IMR-90 (cell line): Measurements from ENCODE around the gene GIPR. TPM values are rescaled to one million over a fixed set of nuclear protein-coding genes. Genes with fewer than 3 reads are reported as not detected.
A peak's percentile ranks its signal among the peaks of the same experiment; 100 is the strongest.
"Not testable (repeated sequence)": the region's sequence is repeated elsewhere in the genome, so short reads cannot be mapped to it uniquely, and the experiment has no call there.

ENCODE experiments used
- ATAC-seq: fragments of 200-7000 bp; cut with Tn5 transposase; 2 replicates; pipeline ENCODE4 v1.9.1; 2020; ENCODE audit warnings: low read depth, mild to moderate bottlenecking, moderate library complexity
- BruUV-seq: library from RNA; stranded (reverse); fragments of 400-500 nt; replicated peaks from 2 replicates; lab custom pipeline; 2021; lab: Mats Ljungman, UMichigan
- CTCF ChIA-PET: fragments of 300-600 bp; formaldehyde crosslinking; extraction: SDS; loops from one replicate; lab custom pipeline; 2021; ENCODE audit warnings: antibody characterized with exemption; lab: Yijun Ruan, JAX
- POLR2A ChIA-PET: fragments of 300-600 bp; sonication (Branson Sonifier 250); formaldehyde crosslinking; loops from one replicate; lab custom pipeline; 2022; ENCODE audit warnings: antibody characterized with exemption; ENCODE audit not compliant: unreplicated experiment; lab: Charles Lee
- DNase-seq: peaks from one replicate; pipeline ENCODE4 v3.0.0; 2013
- H2AFZ ChIP-seq: replicated peaks from 2 replicates; pipeline ENCODE3; 2013; ENCODE audit warnings: low read length, mild to moderate bottlenecking; ENCODE audit not compliant: poor library complexity
- H2AK5ac ChIP-seq: 2 replicates; pipeline ENCODE4 v1.6.1; 2013; ENCODE audit warnings: low read depth, low read length, inconsistent platforms
- H2AK9ac ChIP-seq: replicated peaks from 2 replicates; pipeline ENCODE3; 2013; ENCODE audit warnings: mild to moderate bottlenecking, low read depth, low read length, moderate library complexity; ENCODE audit not compliant: poor library complexity
- H2BK120ac ChIP-seq: 2 replicates; pipeline ENCODE4 v1.6.1; 2013; ENCODE audit warnings: low read depth, low read length, inconsistent platforms
- H2BK15ac ChIP-seq: 3 replicates; pipeline ENCODE4 v1.6.1; 2013; ENCODE audit warnings: low read depth, low read length, inconsistent platforms
- H2BK20ac ChIP-seq: 2 replicates; pipeline ENCODE4 v1.6.1; 2013; ENCODE audit warnings: low read depth, mild to moderate bottlenecking, inconsistent platforms, low read length, moderate library complexity
- H2BK5ac ChIP-seq: 2 replicates; pipeline ENCODE4 v1.6.1; 2013; ENCODE audit warnings: mild to moderate bottlenecking, low read depth, low read length, inconsistent platforms; ENCODE audit not compliant: poor library complexity, severe bottlenecking
- H3K14ac ChIP-seq: replicated peaks from 2 replicates; pipeline ENCODE4 v1.6.1; 2013; ENCODE audit warnings: low read depth, low read length, inconsistent platforms
- H3K18ac ChIP-seq: 2 replicates; pipeline ENCODE4 v1.6.1; 2013; ENCODE audit warnings: low read depth, low read length, control low read depth
- H3K23ac ChIP-seq: 2 replicates; pipeline ENCODE4 v1.6.1; 2013; ENCODE audit warnings: low read depth, low read length, inconsistent platforms
- H3K27ac ChIP-seq: 2 replicates; pipeline ENCODE4 v1.5.1; 2013; ENCODE audit warnings: mild to moderate bottlenecking, control low read depth, low read length; ENCODE audit not compliant: insufficient read depth
- H3K27me3 ChIP-seq: 2 replicates; pipeline ENCODE4 v1.6.1; 2013; ENCODE audit warnings: low read length; ENCODE audit not compliant: control insufficient read depth, insufficient read depth
- H3K36me3 ChIP-seq: 2 replicates; pipeline ENCODE4 v1.6.1; 2013; ENCODE audit warnings: low read length, mixed read lengths; ENCODE audit not compliant: control insufficient read depth, insufficient read depth
- H3K4ac ChIP-seq: 2 replicates; pipeline ENCODE4 v1.6.1; 2013; ENCODE audit warnings: low read depth, low read length, inconsistent platforms
- H3K4me1 ChIP-seq: 2 replicates; pipeline ENCODE4 v1.6.1; 2013; ENCODE audit warnings: low read length, mixed read lengths; ENCODE audit not compliant: control insufficient read depth, insufficient read depth
- H3K4me2 ChIP-seq: 2 replicates; pipeline ENCODE4 v1.6.1; 2013; ENCODE audit warnings: low read depth, mild to moderate bottlenecking, control low read depth, low read length, moderate library complexity
- H3K4me3 ChIP-seq: 2 replicates; pipeline ENCODE4 v1.5.1; 2013; ENCODE audit warnings: low read depth, mild to moderate bottlenecking, control low read depth, low read length, moderate library complexity; ENCODE audit not compliant: insufficient read depth
- H3K56ac ChIP-seq: 2 replicates; pipeline ENCODE4 v1.6.1; 2013; ENCODE audit warnings: low read length, inconsistent platforms; ENCODE audit not compliant: insufficient read depth; ENCODE audit errors: extremely low read depth
- H3K79me1 ChIP-seq, 2 experiments: 2 replicates each; pipeline ENCODE4 v1.6.1; 2013; ENCODE audit warnings: low read length in 2 of 2, inconsistent platforms in 1 of 2, low read depth in 1 of 2
- H3K9ac ChIP-seq: 2 replicates; pipeline ENCODE4 v1.6.1; 2013; ENCODE audit warnings: low read depth, low read length, control low read depth
- H3K9me1 ChIP-seq: 2 replicates; pipeline ENCODE4 v1.6.1; 2013; ENCODE audit warnings: low read length, inconsistent platforms; ENCODE audit not compliant: insufficient read depth
- H3K9me3 ChIP-seq: 2 replicates; pipeline ENCODE4 v1.6.1; 2013; ENCODE audit warnings: low read length; ENCODE audit not compliant: control insufficient read depth, insufficient read depth
- H4K20me1 ChIP-seq: 2 replicates; pipeline ENCODE4 v1.6.1; 2013; ENCODE audit warnings: low read length, inconsistent platforms; ENCODE audit not compliant: insufficient read depth
- H4K5ac ChIP-seq: 2 replicates; pipeline ENCODE4 v1.6.1; 2013; ENCODE audit warnings: mild to moderate bottlenecking, low read depth, low read length, control low read depth
- H4K8ac ChIP-seq, 2 experiments: 2 replicates each; pipeline ENCODE4 v1.6.1; 2013; ENCODE audit warnings: low read depth in 2 of 2, low read length in 2 of 2, control low read depth in 1 of 2, inconsistent platforms in 1 of 2
- H4K91ac ChIP-seq: 2 replicates; pipeline ENCODE4 v1.6.1; 2013; ENCODE audit warnings: low read depth, low read length, inconsistent platforms; ENCODE audit not compliant: insufficient read depth
- CHD1 ChIP-seq: IDR thresholded peaks from 2 replicates; pipeline ENCODE4 v1.6.1; 2012; ENCODE audit warnings: low read depth, low read length, improper control_type of control experiment
- FOS ChIP-seq: fragments of 150-350 bp; IDR thresholded peaks from 2 replicates; pipeline ENCODE4 v1.6.1; 2016; ENCODE audit warnings: low read depth, low read length
- MAFK ChIP-seq: IDR thresholded peaks from 2 replicates; pipeline ENCODE4 v1.6.1; 2012; ENCODE audit warnings: low read depth, low read length, improper control_type of control experiment
- SMC3 ChIP-seq: fragments of 150-350 bp; IDR thresholded peaks from 2 replicates; pipeline ENCODE4 v1.6.1; 2016; ENCODE audit warnings: low read depth, mild to moderate bottlenecking, antibody characterized with exemption, low read length, moderate library complexity
- USF2 ChIP-seq: fragments of 150-350 bp; IDR thresholded peaks from 2 replicates; pipeline ENCODE4 v1.6.1; 2017; ENCODE audit warnings: mild to moderate bottlenecking, antibody characterized with exemption, low read length, low read depth
- whole genome bisulfite sequencing, 2 experiments: methylation state at CpG; one replicate each; pipeline versions ENCODE4 v1.1.5 to v1.1.7; 2013; ENCODE audit warnings: missing lambda C conversion rate in 2 of 2; ENCODE audit not compliant: insufficient read length in 1 of 2; ENCODE audit errors: extremely low coverage in 2 of 2; 5-methylcytosine and 5-hydroxymethylcytosine counted together
- dilution Hi-C: fragments of 300-500 bp; cut with HindIII; formaldehyde crosslinking; loops from one replicate; pipeline ENCODE4 v1.14.3; 2018; ENCODE audit warnings: low sequenced_read_pairs; ENCODE audit not compliant: unreplicated experiment
- in situ Hi-C: fragments of 300-500 bp; cut with MboI; formaldehyde crosslinking; loops from 3 replicates; pipeline ENCODE4 v1.14.3; 2019; ENCODE audit warnings: low sequenced_read_pairs, inconsistent platforms, mixed read lengths
- intact Hi-C: fragments of 100-400 bp; cut with micrococcal nuclease; formaldehyde crosslinking; loops from 2 replicates; pipeline ENCODE4 v1.10.0; 2022
- polyA plus RNA-seq, 3 experiments: library from polyadenylated mRNA; depleted of rRNA; stranded (reverse); fragments of >200 nt; gene quantifications; 2 replicates each; pipeline ENCODE4 v1.2.3, GENCODE V29; 2012; ENCODE audit warnings: low replicate concordance in 1 of 3
- total RNA-seq: library from RNA; depleted of rRNA; stranded (reverse); fragments of >200 nt; gene quantifications from 2 replicates; pipeline ENCODE4 v1.2.3, GENCODE V29; 2012

The GIPR gene
- total and polyA plus RNA-seq, 2 of the 4 experiments (the other 2 are of a cell fraction), result 0.18 to 1.2 TPM

DNA sequence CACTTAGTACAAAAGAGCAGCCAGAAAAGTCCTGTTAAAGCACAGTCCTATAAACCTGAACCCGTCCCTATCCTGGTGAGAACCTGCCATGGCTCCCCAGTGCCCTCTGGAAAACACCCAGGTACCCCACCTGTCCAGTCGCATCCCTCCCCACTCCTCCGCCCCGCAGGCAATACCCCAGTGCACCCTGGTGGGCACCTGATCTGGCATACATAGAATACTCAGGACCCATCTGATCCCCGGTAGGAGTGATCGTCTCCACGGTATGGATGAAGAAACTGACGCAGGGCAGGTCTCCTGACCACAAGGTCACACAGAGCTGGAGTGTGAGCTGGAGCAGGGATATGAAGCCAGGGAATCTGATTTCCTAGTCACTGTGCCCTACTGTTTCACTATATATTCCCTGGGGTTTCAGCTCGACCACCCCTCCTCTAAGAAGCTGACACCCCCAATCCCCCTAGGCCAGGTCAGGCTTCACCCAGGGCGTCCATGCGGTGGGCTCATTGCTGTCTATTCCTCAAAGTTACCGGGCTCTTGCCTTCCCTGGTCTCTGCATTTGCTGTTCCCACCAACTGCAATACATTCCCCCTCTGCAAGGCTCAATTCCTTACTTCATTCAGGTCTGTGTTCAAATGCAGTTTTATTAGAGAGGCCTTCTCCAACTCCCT, 50.1 kb downstream of the GIPR start:
- 0 out of 2 replicates have a peak, but pooled peaks cover under 1% of the 10 kb centered on the region for H4K20me1 ChIP-seq
- no peak for ATAC-seq
- H3K79me1 ChIP-seq, result peaks cover 23 to 83% of the 10 kb centered on the region in 2 experiments
- peak overlapping the region; percentile 95 for H2AFZ ChIP-seq
- H3K18ac ChIP-seq, result peak overlapping the region; percentile 49
- peak overlapping the region; percentile 93 for H3K27ac ChIP-seq
- H4K8ac ChIP-seq, result peak overlapping the region; percentile 5 to 88
- in situ Hi-C loops (no loop called here), dilution Hi-C loops (no loop called here), intact Hi-C loops (loop anchor here (1.0 kb wide), 1 partner anchor 52 kb away; no protein-coding TSS in a partner anchor)
- peak overlapping the region; percentile 92 for H4K91ac ChIP-seq
- peak overlapping the region; percentile 73; the same call in 1 of the 2 replicates for H3K23ac ChIP-seq
- peaks cover 7% of the 10 kb centered on the region for H3K36me3 ChIP-seq
- no TSS peak for BruUV-seq
- no peaks in the 10 kb centered on the region for H3K27me3 ChIP-seq
- peaks cover 9% of the 10 kb centered on the region for H3K4me1 ChIP-seq
- peak overlapping the region; percentile 82 for H3K4me2 ChIP-seq
- peak overlapping the region; percentile 71 for H3K9ac ChIP-seq
- H4K5ac ChIP-seq, result peak overlapping the region; percentile 84
- H3K9me3 ChIP-seq, result no peaks in the 10 kb centered on the region
- 0 out of 2 replicates have a peak, but pooled peaks cover 3% of the 10 kb centered on the region for H3K9me1 ChIP-seq
- 63% methylated on average over 4 of the region's 12 CpGs; no CpG with 5 or more reads in 1 of the 2 experiments for WGBS, 2 experiments
- peak overlapping the region; percentile 93 for H3K4ac ChIP-seq
- H2BK120ac ChIP-seq, result peak overlapping the region; percentile 84
- peak overlapping the region; percentile 98 for H2AK9ac ChIP-seq
- peak overlapping the region; percentile 93 for H2AK5ac ChIP-seq
- H3K14ac ChIP-seq, result peak overlapping the region; percentile 95
- DNase-seq, result no peak
- peak overlapping the region; percentile 21 for H2BK20ac ChIP-seq
- peak overlapping the region; percentile 13; the same call in 1 of the 3 replicates for H2BK15ac ChIP-seq
- POLR2A ChIA-PET, result interaction anchor here (0.7 kb wide), 1 partner anchor 51 kb away, joined by 3 read pairs; the partner anchor contains the start of gene SIX5
- H3K56ac ChIP-seq, result peak overlapping the region; percentile 81
- H3K4me3 ChIP-seq, result peak overlapping the region; percentile 41
- TF ChIP-seq SMC3, result no peak
- no peak for TF ChIP-seq FOS
- no peak for TF ChIP-seq USF2
- TF ChIP-seq CHD1, result no peak
- TF ChIP-seq MAFK, result no peak
- H2BK5ac ChIP-seq, result peak overlapping the region; percentile 91
- CTCF ChIA-PET, result interaction anchor here (2.0 kb wide), 1 partner anchor 26 kb away, joined by 10 read pairs; the partner anchor contains the start of genes QPCTL and SNRPD2

GRCh38 chr19:45720065-45720464, 52.0 kb downstream of the GIPR start:
- H3K56ac ChIP-seq, H3K9me1 ChIP-seq, H2AK5ac ChIP-seq, H3K23ac ChIP-seq, H2AK9ac ChIP-seq, H2BK20ac ChIP-seq, H3K14ac ChIP-seq, H3K4ac ChIP-seq, H4K5ac ChIP-seq, DNase-seq, H4K8ac ChIP-seq, dilution Hi-C loops, H4K20me1 ChIP-seq, H2BK120ac ChIP-seq, H3K27me3 ChIP-seq, CTCF ChIA-PET, H3K4me2 ChIP-seq, H2BK15ac ChIP-seq, H3K27ac ChIP-seq, H4K91ac ChIP-seq, H3K18ac ChIP-seq, H3K9ac ChIP-seq, H3K4me3 ChIP-seq, POLR2A ChIA-PET, intact Hi-C loops, H2AFZ ChIP-seq, H2BK5ac ChIP-seq, H3K9me3 ChIP-seq, in situ Hi-C loops, BruUV-seq, ATAC-seq: not testable (repeated sequence)
- H3K36me3 ChIP-seq, result peaks cover 10% of the 10 kb centered on the region; the same call in 1 of the 2 replicates
- peaks cover 15% of the 10 kb centered on the region for H3K4me1 ChIP-seq
- H3K79me1 ChIP-seq, result peaks cover 30 to 80% of the 10 kb centered on the region in 2 experiments
- 97% methylated on average over 5 of the region's 11 CpGs; no CpG with 5 or more reads in 1 of the 2 experiments for WGBS, 2 experiments
